Ovary (tissue), 3 donors: Measurements from ENCODE around the gene MAMLD1.

Experiments used
- EP300 ChIP-seq: sonication (generic); formaldehyde crosslinking; IDR thresholded peaks from one replicate; pipeline ENCODE4 v1.6.1; 2017; ENCODE audit warnings: antibody characterized with exemption
- POLR2A ChIP-seq: fragments of 450-650 bp; IDR thresholded peaks from one replicate; pipeline ENCODE4 v1.6.1; 2017; ENCODE audit warnings: antibody characterized with exemption, mild to moderate bottlenecking, moderate library complexity
- TF ChIP-seq, protein P1 (sequence below), 3 donors: fragments of 450-650 bp in 2 of 3; fragments of 200-600 bp in 1 of 3; IDR thresholded peaks; one replicate each; pipeline versions ENCODE4 v1.5.1 to v1.8.0; 2016 to 2022; ENCODE audit warnings: antibody characterized with exemption in 3 of 3, mild to moderate bottlenecking in 1 of 3
- donor health status: DM: no; HTN: no; CAD: no.

DNA sequence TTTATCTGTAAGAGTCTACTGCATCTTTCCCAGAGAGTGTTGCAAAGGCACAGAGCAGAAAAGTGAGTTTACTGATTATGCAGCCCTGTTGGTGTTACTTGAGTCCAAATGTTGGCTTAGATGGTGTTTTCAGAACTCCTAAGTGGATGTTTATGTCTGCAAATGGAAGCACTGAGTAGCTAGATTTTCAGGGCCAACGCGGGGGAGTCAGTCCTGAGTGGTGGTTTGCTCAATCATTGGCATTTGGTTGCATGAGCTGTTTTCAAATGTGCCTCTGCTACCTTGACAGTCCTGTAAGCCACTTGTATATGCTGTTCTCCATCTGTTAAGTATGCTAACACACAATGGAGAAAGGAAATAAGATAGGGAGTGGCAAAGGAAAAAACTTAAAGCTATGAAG is 45.4 kb downstream of the MAMLD1 start:
- TF ChIP-seq, protein P1, sequence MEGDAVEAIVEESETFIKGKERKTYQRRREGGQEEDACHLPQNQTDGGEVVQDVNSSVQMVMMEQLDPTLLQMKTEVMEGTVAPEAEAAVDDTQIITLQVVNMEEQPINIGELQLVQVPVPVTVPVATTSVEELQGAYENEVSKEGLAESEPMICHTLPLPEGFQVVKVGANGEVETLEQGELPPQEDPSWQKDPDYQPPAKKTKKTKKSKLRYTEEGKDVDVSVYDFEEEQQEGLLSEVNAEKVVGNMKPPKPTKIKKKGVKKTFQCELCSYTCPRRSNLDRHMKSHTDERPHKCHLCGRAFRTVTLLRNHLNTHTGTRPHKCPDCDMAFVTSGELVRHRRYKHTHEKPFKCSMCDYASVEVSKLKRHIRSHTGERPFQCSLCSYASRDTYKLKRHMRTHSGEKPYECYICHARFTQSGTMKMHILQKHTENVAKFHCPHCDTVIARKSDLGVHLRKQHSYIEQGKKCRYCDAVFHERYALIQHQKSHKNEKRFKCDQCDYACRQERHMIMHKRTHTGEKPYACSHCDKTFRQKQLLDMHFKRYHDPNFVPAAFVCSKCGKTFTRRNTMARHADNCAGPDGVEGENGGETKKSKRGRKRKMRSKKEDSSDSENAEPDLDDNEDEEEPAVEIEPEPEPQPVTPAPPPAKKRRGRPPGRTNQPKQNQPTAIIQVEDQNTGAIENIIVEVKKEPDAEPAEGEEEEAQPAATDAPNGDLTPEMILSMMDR (IDR thresholded peaks at IDR 0.05) = no peak
- TF ChIP-seq EP300 (no peak), POLR2A (no peak)
